ENCODE measurements around the gene OGDH. TPM values are rescaled to one million over a fixed set of nuclear protein-coding genes. Genes with fewer than 3 reads are reported as not detected.
A peak's percentile ranks its signal among the peaks of the same experiment; 100 is the strongest.

Gene OGDH
- total and polyA plus RNA-seq, 9 donors: 42.9 to 69.3 (median 59.8) TPM

DNA sequence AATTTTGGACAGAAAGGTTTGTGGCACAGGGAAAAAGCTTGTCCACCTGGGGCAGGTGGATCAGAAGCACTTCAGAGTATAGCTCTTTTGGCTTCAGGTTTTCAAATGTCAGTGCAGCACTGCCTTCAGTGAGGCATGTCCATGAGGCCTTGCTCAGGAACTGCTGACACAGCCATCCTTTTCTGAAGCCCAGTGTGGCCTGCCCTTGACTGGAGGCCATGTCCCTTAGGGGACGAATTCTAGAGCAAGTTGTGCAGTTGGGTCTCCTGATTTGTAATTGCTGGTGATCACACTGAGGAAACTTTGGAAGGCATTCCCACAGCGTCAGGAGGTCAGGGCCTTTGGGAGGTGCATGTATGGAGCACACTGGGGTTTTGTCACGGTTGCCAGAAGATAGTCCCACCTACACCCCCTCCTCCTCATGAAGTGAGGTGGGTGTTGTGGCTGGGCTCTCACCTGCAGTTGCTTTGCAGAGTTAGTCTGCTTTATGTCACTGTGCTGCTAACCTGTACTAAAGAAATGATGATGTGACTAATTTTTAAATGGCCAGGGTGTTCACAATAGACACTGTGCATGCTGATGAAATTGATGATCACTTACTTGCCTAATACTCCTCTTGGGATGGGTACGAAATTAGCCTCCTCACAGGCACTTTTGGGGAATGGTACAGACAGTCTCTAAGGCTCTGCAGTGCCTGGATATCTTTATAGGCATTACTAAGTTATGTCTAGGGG, 41.7 kb downstream of the OGDH start:
- H3K27ac ChIP-seq (ENCODE audit: low read length): no peak overlapping the region

DNA sequence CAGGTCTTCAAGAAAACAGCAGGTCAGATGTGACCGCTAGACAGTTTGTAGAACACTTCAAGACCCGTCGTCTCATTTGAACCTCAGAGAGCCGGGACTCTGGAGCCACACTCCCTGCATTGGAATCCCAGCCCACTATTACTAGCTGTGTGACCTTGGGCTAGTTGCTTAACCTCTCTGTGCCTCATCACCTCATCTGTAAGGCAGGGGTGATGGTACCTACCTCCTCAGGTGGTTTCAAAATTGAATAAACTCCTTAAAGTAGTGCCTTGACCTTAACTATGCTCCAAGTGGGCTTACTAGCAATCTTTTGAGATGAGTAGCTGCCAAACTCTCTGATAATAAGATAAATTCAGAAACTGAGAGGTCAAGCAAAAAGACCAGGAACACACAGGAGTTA, 43.8 kb downstream of the OGDH start:
- H3K4me1 ChIP-seq (ENCODE audit: control insufficient read depth, insufficient read depth, low read length): no peaks in the 10 kb centered on the region
- 96% methylated on average over 4 of the region's 4 CpGs for WGBS (ENCODE audit: insufficient coverage)
- peaks cover 61% of the 10 kb centered on the region for H3K36me3 ChIP-seq (ENCODE audit: control insufficient read depth, insufficient read depth, low read length)
- no peak overlapping the region for H3K4me3 ChIP-seq (ENCODE audit: low read length)
- H3K27ac ChIP-seq (ENCODE audit: low read length): no peak overlapping the region
- no peaks in the 10 kb centered on the region for H3K27me3 ChIP-seq (ENCODE audit: control insufficient read depth, insufficient read depth, low read length)
- H3K9me3 ChIP-seq (replicated peaks; ENCODE audit: control insufficient read depth, low read depth, low read length): no peaks in the 10 kb centered on the region
- DNase-seq: no peak

More for the DNA sequence above, 41.7 kb downstream of the OGDH start:
- Histone ChIP-seq H3K36me3 (ENCODE audit: control insufficient read depth, insufficient read depth, low read length) (peaks cover 61% of the 10 kb centered on the region), H3K4me3 (ENCODE audit: low read length) (no peak overlapping the region), H3K9me3 (replicated peaks; ENCODE audit: control insufficient read depth, low read depth, low read length) (no peaks in the 10 kb centered on the region), H3K27me3 (ENCODE audit: control insufficient read depth, insufficient read depth, low read length) (no peaks in the 10 kb centered on the region), H3K4me1 (ENCODE audit: control insufficient read depth, insufficient read depth, low read length) (no peaks in the 10 kb centered on the region)
- 70% methylated on average over 1 of the region's 4 CpGs for WGBS (ENCODE audit: insufficient coverage)
- DNase-seq: no peak

DNA sequence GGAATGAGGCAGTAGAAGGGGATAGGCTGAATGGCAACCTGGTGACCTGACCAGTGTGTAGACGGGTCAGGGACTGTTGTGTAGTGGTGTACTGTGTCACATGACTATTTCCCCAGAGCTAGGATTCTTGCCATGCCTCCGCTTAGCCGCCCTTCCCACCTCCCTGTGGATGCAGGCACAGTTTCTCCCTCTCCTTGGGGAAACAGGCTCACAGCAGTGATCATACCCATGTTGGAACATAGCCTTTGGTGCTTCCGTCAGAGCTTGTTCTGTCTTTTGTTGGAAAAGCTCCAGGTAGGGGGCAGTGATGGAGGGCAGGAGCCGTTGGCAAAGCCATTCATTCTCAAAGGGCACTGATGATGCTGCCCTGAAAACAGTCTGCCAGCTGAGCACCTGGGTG, 44.3 kb downstream of the OGDH start:
- no peak for DNase-seq
- Histone ChIP-seq H3K27ac (ENCODE audit: low read length) (no peak overlapping the region), H3K27me3 (ENCODE audit: control insufficient read depth, insufficient read depth, low read length) (no peaks in the 10 kb centered on the region), H3K4me3 (ENCODE audit: low read length) (no peak overlapping the region), H3K4me1 (ENCODE audit: control insufficient read depth, insufficient read depth, low read length) (no peaks in the 10 kb centered on the region), H3K9me3 (replicated peaks; ENCODE audit: control insufficient read depth, low read depth, low read length) (no peaks in the 10 kb centered on the region), H3K36me3 (ENCODE audit: control insufficient read depth, insufficient read depth, low read length) (peaks cover 60% of the 10 kb centered on the region)
- WGBS (ENCODE audit: insufficient coverage): 13% methylated on average over 1 of the region's 5 CpGs

DNA sequence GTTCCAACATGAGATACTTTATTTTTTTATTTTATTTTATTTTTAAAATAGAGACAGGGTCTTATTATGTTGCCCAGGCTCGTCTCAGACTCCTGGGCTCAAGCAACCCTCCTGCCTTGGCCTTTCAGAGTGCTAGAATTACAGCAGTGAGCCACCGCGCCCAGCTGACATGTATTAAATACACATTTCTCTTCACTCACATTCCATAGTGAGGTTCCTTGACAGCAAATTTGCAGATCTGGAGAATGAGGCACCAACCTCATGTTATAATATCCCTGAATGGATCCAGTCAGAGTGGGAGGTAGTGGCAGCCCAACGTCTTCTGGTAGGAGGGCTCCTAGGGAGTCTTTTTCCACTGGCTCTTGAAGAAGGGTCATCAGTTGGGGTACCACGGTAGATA, 46.1 kb downstream of the OGDH start:
- Histone ChIP-seq H3K27me3 (ENCODE audit: control insufficient read depth, insufficient read depth, low read length) (no peaks in the 10 kb centered on the region), H3K27ac (ENCODE audit: low read length) (no peak overlapping the region), H3K36me3 (ENCODE audit: control insufficient read depth, insufficient read depth, low read length) (peaks cover 65% of the 10 kb centered on the region), H3K9me3 (replicated peaks; ENCODE audit: control insufficient read depth, low read depth, low read length) (no peaks in the 10 kb centered on the region), H3K4me1 (ENCODE audit: control insufficient read depth, insufficient read depth, low read length) (no peaks in the 10 kb centered on the region), H3K4me3 (ENCODE audit: low read length) (no peak overlapping the region)
- no peak for DNase-seq
- WGBS (ENCODE audit: insufficient coverage): no CpG with 5 or more reads among the region's 5 CpGs

GRCh38 chr7:44654255-44654796, 47.9 kb downstream of the OGDH start:
- no peaks in the 10 kb centered on the region for H3K4me1 ChIP-seq (ENCODE audit: control insufficient read depth, insufficient read depth, low read length)
- 89% methylated on average over 8 of the region's 11 CpGs for WGBS (ENCODE audit: insufficient coverage)
- H3K27ac ChIP-seq (ENCODE audit: low read length): no peak overlapping the region
- no peaks in the 10 kb centered on the region for H3K9me3 ChIP-seq (replicated peaks; ENCODE audit: control insufficient read depth, low read depth, low read length)
- DNase-seq: no peak
- no peaks in the 10 kb centered on the region for H3K27me3 ChIP-seq (ENCODE audit: control insufficient read depth, insufficient read depth, low read length)
- peaks cover 51% of the 10 kb centered on the region for H3K36me3 ChIP-seq (ENCODE audit: control insufficient read depth, insufficient read depth, low read length)
- H3K4me3 ChIP-seq (ENCODE audit: low read length): no peak overlapping the region

DNA sequence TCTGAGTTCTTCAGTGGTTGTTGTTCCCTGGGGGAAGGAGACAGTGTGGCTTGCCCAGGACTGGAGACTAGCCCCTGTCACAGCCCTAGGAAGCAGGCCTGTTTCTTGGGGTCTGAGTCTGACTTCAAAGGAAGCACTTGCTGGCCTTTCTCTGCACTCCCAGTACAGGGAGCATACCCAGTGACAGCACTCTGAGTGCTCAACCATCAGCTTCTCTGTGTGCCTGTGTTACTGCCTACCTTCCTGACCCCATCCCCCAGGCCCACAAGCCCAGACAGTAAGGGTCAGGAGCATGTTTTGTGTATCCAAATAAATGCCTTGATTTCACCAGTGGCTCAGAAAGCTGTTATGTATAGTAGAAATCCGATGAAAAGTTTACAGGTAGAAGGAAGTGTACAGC, 48.9 kb downstream of the OGDH start:
- no peaks in the 10 kb centered on the region for H3K27me3 ChIP-seq (ENCODE audit: control insufficient read depth, insufficient read depth, low read length)
- no CpG with 5 or more reads among the region's 1 CpG for WGBS (ENCODE audit: insufficient coverage)
- H3K4me3 ChIP-seq (ENCODE audit: low read length): no peak overlapping the region
- no peaks in the 10 kb centered on the region for H3K4me1 ChIP-seq (ENCODE audit: control insufficient read depth, insufficient read depth, low read length)
- no peak for DNase-seq
- peaks cover 43% of the 10 kb centered on the region for H3K36me3 ChIP-seq (ENCODE audit: control insufficient read depth, insufficient read depth, low read length)
- H3K9me3 ChIP-seq (replicated peaks; ENCODE audit: control insufficient read depth, low read depth, low read length): peaks cover 6% of the 10 kb centered on the region
- H3K27ac ChIP-seq (ENCODE audit: low read length): no peak overlapping the region

DNA sequence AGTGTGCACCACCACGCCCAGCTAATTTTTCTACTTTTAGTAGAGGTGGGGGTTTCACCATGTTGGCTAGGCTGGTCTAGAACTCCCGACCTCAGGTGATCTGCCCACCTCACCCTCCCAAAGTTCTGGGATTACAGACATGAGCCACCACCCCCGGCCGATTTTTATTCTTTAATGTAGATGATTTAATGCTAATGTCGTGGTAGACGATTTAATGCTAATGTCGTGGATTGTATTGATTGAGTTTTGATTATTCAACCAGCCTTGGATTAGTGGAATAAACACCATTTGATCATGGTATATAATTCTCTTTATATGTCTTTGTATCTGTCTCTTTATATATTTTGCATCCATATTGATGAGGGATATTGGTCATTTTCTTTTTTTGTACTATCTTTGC, 52.6 kb downstream of the OGDH start:
- Histone ChIP-seq H3K4me1 (ENCODE audit: control insufficient read depth, insufficient read depth, low read length) (no peaks in the 10 kb centered on the region), H3K4me3 (ENCODE audit: low read length) (no peak overlapping the region), H3K9me3 (replicated peaks; ENCODE audit: control insufficient read depth, low read depth, low read length) (peaks cover 15% of the 10 kb centered on the region), H3K27me3 (ENCODE audit: control insufficient read depth, insufficient read depth, low read length) (no peaks in the 10 kb centered on the region), H3K27ac (ENCODE audit: low read length) (no peak overlapping the region), H3K36me3 (ENCODE audit: control insufficient read depth, insufficient read depth, low read length) (peaks cover 36% of the 10 kb centered on the region)
- DNase-seq: no peak
- WGBS (ENCODE audit: insufficient coverage): no CpG with 5 or more reads among the region's 7 CpGs

GRCh38 chr7:44661233-44661632, 54.8 kb downstream of the OGDH start:
- WGBS (ENCODE audit: insufficient coverage): no CpG with 5 or more reads among the region's 2 CpGs

GRCh38 chr7:44664780-44665461, 58.5 kb downstream of the OGDH start:
- WGBS (ENCODE audit: insufficient coverage): 92% methylated on average over 2 of the region's 4 CpGs
- peaks cover 40% of the 10 kb centered on the region for H3K36me3 ChIP-seq (ENCODE audit: control insufficient read depth, insufficient read depth, low read length)
- no peaks in the 10 kb centered on the region for H3K27me3 ChIP-seq (ENCODE audit: control insufficient read depth, insufficient read depth, low read length)
- H3K4me1 ChIP-seq (ENCODE audit: control insufficient read depth, insufficient read depth, low read length): no peaks in the 10 kb centered on the region
- no peak overlapping the region for H3K4me3 ChIP-seq (ENCODE audit: low read length)
- no peak for DNase-seq
- H3K27ac ChIP-seq (ENCODE audit: low read length): no peak overlapping the region
- H3K9me3 ChIP-seq (replicated peaks; ENCODE audit: control insufficient read depth, low read depth, low read length): peaks cover 14% of the 10 kb centered on the region

More at GRCh38 chr7:44661233-44661632, 54.8 kb downstream of the OGDH start:
- no peak for DNase-seq
- Histone ChIP-seq H3K4me1 (ENCODE audit: control insufficient read depth, insufficient read depth, low read length) (no peaks in the 10 kb centered on the region), H3K27ac (ENCODE audit: low read length) (no peak overlapping the region), H3K27me3 (ENCODE audit: control insufficient read depth, insufficient read depth, low read length) (no peaks in the 10 kb centered on the region), H3K9me3 (replicated peaks; ENCODE audit: control insufficient read depth, low read depth, low read length) (peaks cover 15% of the 10 kb centered on the region), H3K4me3 (ENCODE audit: low read length) (no peak overlapping the region), H3K36me3 (ENCODE audit: control insufficient read depth, insufficient read depth, low read length) (peaks cover 21% of the 10 kb centered on the region)

DNA sequence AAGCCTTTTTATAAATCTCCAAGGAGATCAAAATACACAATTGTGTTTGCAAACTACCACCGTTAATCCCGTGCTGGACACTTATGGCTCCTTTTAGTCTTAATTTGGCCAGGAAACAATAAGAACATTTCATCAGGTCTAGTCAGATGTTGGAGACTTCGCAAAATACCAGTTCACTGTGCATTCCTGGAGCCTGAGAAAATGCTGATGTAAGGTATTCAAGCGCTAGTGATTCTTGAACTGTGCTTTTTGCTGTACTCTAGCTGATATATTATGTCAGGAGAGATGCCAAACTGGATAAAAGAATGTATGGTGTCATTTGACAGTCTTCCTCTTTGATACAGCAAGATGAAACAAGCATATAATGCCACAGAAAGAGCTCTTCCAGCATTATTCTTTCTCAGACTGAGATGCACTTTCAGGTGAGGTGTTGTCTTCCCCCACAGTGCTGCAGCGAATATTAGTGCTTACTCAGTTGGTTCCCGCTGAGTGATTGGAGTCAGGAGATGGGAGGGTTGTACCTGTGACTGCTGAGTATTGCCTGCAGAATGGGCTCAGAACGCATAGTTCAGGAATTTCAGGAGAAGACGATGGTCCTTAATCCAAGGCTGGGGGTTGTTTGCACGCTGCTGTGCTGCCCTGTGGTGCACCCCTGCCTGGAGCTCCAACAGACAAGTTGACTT, 59.2 kb downstream of the OGDH start:
- peak; percentile 38 for DNase-seq
- Histone ChIP-seq H3K4me3 (ENCODE audit: low read length) (no peak overlapping the region), H3K4me1 (ENCODE audit: control insufficient read depth, insufficient read depth, low read length) (no peaks in the 10 kb centered on the region), H3K27me3 (ENCODE audit: control insufficient read depth, insufficient read depth, low read length) (no peaks in the 10 kb centered on the region), H3K27ac (ENCODE audit: low read length) (no peak overlapping the region), H3K9me3 (replicated peaks; ENCODE audit: control insufficient read depth, low read depth, low read length) (peaks cover 7% of the 10 kb centered on the region), H3K36me3 (ENCODE audit: control insufficient read depth, insufficient read depth, low read length) (peaks cover 35% of the 10 kb centered on the region)
- WGBS (ENCODE audit: insufficient coverage): 85% methylated on average over 5 of the region's 9 CpGs
